Heart left ventricle (tissue), 16 donors: ENCODE results near the gene CLRN1. TPM values are rescaled to one million over a fixed set of nuclear protein-coding genes. Genes with fewer than 3 reads are reported as not detected.

ENCODE experiments used
- ATAC-seq, 4 donors: fragments of 200-7000 bp; cut with Tn5 transposase; one replicate each; pipeline ENCODE4 v1.9.1; 2020 to 2022; ENCODE audit warnings: moderate library complexity in 4 of 4, mild to moderate bottlenecking in 3 of 4, moderate number of reproducible peaks in 1 of 4
- DNase-seq, 5 donors: peaks; one replicate each; pipeline ENCODE4 v3.0.0-alpha.2; 2020
- H3K27ac ChIP-seq, 12 donors: fragments of 200-600 bp; sonication (generic) in 4 of 12; one replicate each; pipeline versions ENCODE4 v1.5.0 to v1.8.0; 2016 to 2022; ENCODE audit warnings: mild to moderate bottlenecking in 2 of 12
- H3K27me3 ChIP-seq, 9 donors: fragments of 200-600 bp; sonication (generic) in 2 of 9; one replicate each; pipeline versions ENCODE4 v1.5.1 to v1.8.0; 2016 to 2022; ENCODE audit warnings: mild to moderate bottlenecking in 3 of 9
- H3K36me3 ChIP-seq, 9 donors: fragments of 200-600 bp; sonication (generic) in 2 of 9; one replicate each; pipeline versions ENCODE4 v1.5.0 to v1.8.0; 2018 to 2022; ENCODE audit warnings: mild to moderate bottlenecking in 2 of 9
- H3K4me1 ChIP-seq, 12 donors: fragments of 200-600 bp; sonication (generic) in 4 of 12; one replicate each; pipeline versions ENCODE4 v1.5.0 to v1.8.0; 2016 to 2022; ENCODE audit warnings: mild to moderate bottlenecking in 3 of 12
- H3K4me3 ChIP-seq, 12 donors: fragments of 200-600 bp; sonication (generic) in 4 of 12; one replicate each; pipeline versions ENCODE4 v1.5.0 to v1.8.0; 2017 to 2022; ENCODE audit warnings: mild to moderate bottlenecking in 9 of 12, moderate library complexity in 4 of 12
- H3K9me3 ChIP-seq, 12 donors: fragments of 200-600 bp; sonication (generic) in 4 of 12; one replicate each; pipeline versions ENCODE4 v1.5.0 to v1.8.0; 2016 to 2022; ENCODE audit warnings: mild to moderate bottlenecking in 1 of 12
- CTCF ChIP-seq, 12 donors: fragments of 200-600 bp; sonication (generic) in 4 of 12; IDR thresholded peaks; one replicate each; pipeline versions ENCODE4 v1.5.0 to v1.8.0; 2018 to 2022; ENCODE audit warnings: antibody characterized with exemption in 12 of 12, mild to moderate bottlenecking in 5 of 12
- POLR2A ChIP-seq, 2 donors: fragments of 450-650 bp; IDR thresholded peaks; one replicate each; pipeline ENCODE4 v1.6.1; 2017; ENCODE audit warnings: antibody characterized with exemption in 2 of 2, mild to moderate bottlenecking in 2 of 2, moderate library complexity in 2 of 2
- WGBS, 4 donors: extraction: QIAGEN DNeasy Blood & Tissue Kit in 2 of 4; methylation state at CpG; one replicate each; pipeline versions ENCODE4 v1.1.5 to v1.1.7; 2013 to 2018; 5-methylcytosine and 5-hydroxymethylcytosine counted together
- intact Hi-C, 10 donors: fragments of 100-400 bp; cut with DNase I; formaldehyde crosslinking; loops; one replicate each; pipeline versions ENCODE4 v1.11.1 to v1.14.2; 2022
- polyA plus RNA-seq, 2 donors: library from polyadenylated mRNA; stranded (reverse); fragments of 200-250 nt; gene quantifications; one replicate each; pipeline ENCODE4 v1.2.3, GENCODE V29; 2013
- total RNA-seq, 9 donors: library from RNA; depleted of rRNA in 2 of 9; stranded (reverse); fragments of >200 nt in 2 of 9; fragmentation: NEBNext Ultra II Directional in 3 of 9; extraction: Animal tissue kit (Norgen Biotek cat#: 25700) in 3 of 9; gene quantifications; one replicate each; pipeline versions ENCODE4 v1.1.0 to v1.2.4, GENCODE V29; 2016 to 2023
- donor health status: ischemic (EF 13 %, LVEDD 7.1; RV severe dilation, severe dysfunction).
- donor health status: healthy with polysubstance abuse.
- donor health status: DM: no; HTN: yes; CAD: no.
- donor health status: DM: no; HTN: no; CAD: no.
- donor health status: ischemic (EF 25% LVEDD 6.9; RV normal size, moderate dysfunction).
- donor health status: ischemic (EF 25% LVEDD 5.7; RV mildly dilated, moderate dysfunction).
- donor health status: healthy.
- donor health status: DM: yes; HTN: yes; CAD: no.
- donor health status: ischemic (EF 35%, LVEDD 5.7; RV mildly dilated, moderate dysfunction).
- donor health status: nonischemic (EF 11% LVEDD 7.7; RV severe dilation, severe dysfunction).
- donor health status: DM: yes; HTN: yes; CAD: no.
- donor health status: PGD.
- donor health status: ischemic (EF 29% LVEDD 5.4; RV normal size, mild dysfunction).
- donor health status: nonischemic (EF 23%, LVEDD 6.1; RV moderate dilation, normal function).

Gene CLRN1
- total and polyA plus RNA-seq, 11 donors = not detected

- no peak for TF ChIP-seq CTCF (IDR thresholded peaks at IDR 0.05)
- no peak for TF ChIP-seq POLR2A (IDR thresholded peaks at IDR 0.05)
- Histone ChIP-seq H3K27ac (no peak within 1 kb of the TSS), H3K36me3 (no peaks in the 10 kb centered on the region), H3K27me3 (peaks cover 0 to 5% (median 0%) of the 10 kb centered on the region in 9 donors), H3K4me1 (no peaks in the 10 kb centered on the region), H3K4me3 (no peak within 1 kb of the TSS), H3K9me3 (no peaks in the 10 kb centered on the region)
- WGBS, 4 donors = 61 to 71% (median 69%) methylated on average over 4 of the region's 4 CpGs
- intact Hi-C loops = no loop called here
- no peak for DNase-seq
- ATAC-seq = no peak
These were observed 67.2 kb downstream of the CLRN1 start, which contains the start of gene MINDY4B for GRCh38 chr3:150905339-150905738. Gene MINDY4B, minus strand, starts transcription at chr3:150905439. Its CDS starts 0 bp downstream, at chr3:150905439.

DNA sequence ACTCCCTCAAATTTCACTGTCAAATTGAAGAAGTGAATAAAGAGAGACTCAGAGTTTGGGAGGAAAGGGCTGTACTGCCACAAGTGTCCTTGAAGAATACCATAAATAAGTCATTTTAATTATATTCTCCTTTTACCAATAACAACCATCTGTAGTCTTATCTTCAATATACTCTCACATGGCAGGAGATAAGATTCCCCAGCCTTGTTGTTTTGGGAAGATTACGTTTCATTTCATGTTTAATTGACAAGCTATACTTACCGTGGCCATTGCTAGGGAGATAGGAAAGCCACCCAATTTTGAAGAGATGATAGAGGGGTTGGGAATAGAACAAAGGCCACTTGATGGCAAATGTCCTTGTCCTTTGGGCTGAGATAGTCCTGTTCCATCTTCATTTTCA lies 69.5 kb downstream of the CLRN1 start:
- Histone ChIP-seq H3K9me3 (no peaks in the 10 kb centered on the region), H3K27me3 (no peaks in the 10 kb centered on the region), H3K4me3 (no peak overlapping the region), H3K4me1 (no peaks in the 10 kb centered on the region), H3K36me3 (no peaks in the 10 kb centered on the region), H3K27ac (no peak overlapping the region)
- ATAC-seq (no peak), DNase-seq (no peak)
- 59 to 72% (median 70%) methylated on average over 2 of the region's 2 CpGs for WGBS, 4 donors
- intact Hi-C loops = no loop called here
- TF ChIP-seq POLR2A (IDR thresholded peaks at IDR 0.05) (no peak), CTCF (IDR thresholded peaks at IDR 0.05) (no peak)

DNA sequence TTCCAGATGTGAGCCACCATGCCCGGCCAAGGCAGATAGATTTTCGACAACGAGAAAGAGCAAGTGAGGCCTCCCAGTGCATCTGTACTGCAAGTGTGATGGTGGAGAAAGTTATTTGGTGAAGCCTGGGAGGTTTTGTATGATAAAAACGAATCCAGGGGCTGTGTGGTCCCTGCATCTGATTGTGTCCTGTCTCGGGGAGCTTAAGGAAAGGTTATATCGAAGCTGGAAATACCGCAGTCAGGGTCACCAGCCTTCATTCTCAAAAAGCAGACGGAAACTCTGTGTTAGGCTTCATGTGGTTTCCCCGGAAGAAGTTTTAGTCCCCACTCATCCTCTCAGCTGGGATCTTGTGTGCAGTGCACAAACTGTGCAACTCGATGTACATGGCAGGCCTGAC lies 70.7 kb downstream of the CLRN1 start:
- Histone ChIP-seq H3K27ac (no peak overlapping the region), H3K4me3 (no peak overlapping the region), H3K36me3 (no peaks in the 10 kb centered on the region), H3K9me3 (no peaks in the 10 kb centered on the region), H3K4me1 (no peaks in the 10 kb centered on the region), H3K27me3 (no peaks in the 10 kb centered on the region)
- intact Hi-C loops = no loop called here
- DNase-seq (no peak), ATAC-seq (no peak)
- no peak for TF ChIP-seq POLR2A (IDR thresholded peaks at IDR 0.05)
- no peak for TF ChIP-seq CTCF (IDR thresholded peaks at IDR 0.05)
- WGBS, 4 donors = 83 to 90% (median 85%) methylated on average over 9 to 10 of the region's 10 CpGs

DNA sequence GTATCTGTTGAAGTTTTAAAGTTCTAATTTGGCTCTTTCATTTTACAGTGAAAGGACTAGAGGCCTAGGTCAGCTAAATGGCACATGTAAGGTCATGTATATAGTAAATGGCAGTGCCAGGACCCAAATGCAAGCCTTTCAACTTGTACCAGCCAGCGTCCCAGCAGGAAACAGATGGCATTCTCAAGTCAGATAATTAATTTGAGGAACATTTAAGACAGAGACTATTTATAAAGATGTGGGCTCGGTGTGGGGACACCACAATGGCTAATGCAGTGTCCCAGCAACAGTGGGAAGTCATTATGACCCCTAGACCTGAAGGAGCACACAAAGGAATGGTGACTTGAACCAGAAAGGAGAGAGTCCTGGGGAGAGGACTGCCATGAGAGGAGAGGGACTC lies 73.4 kb downstream of the CLRN1 start:
- Histone ChIP-seq H3K4me1 (no peaks in the 10 kb centered on the region), H3K27ac (no peak overlapping the region), H3K36me3 (no peaks in the 10 kb centered on the region), H3K27me3 (no peaks in the 10 kb centered on the region), H3K4me3 (no peak overlapping the region), H3K9me3 (no peaks in the 10 kb centered on the region)
- no peak for DNase-seq
- TF ChIP-seq CTCF (IDR thresholded peaks at IDR 0.05) (no peak), POLR2A (IDR thresholded peaks at IDR 0.05) (no peak)
- intact Hi-C loops = no loop called here
- no peak for ATAC-seq
- WGBS, 4 donors = 51 to 81% (median 60%) methylated on average over 2 of the region's 2 CpGs
